GM18858 (cell line): ENCODE data around the gene SF3A2.
"Not testable (repeated sequence)": the region's sequence is repeated elsewhere in the genome, so short reads cannot be mapped to it uniquely, and the experiment has no call there.

ENCODE experiments used
- ATAC-seq: cut with Tn5 transposase; IDR thresholded peaks from one replicate; pipeline ENCODE4 v1.9.1; 2021; ENCODE audit not compliant: unreplicated experiment

SF3A2 gene

GRCh38 chr19:2273356-2274184 lies 36.9 kb downstream of the SF3A2 start:
- no peak for ATAC-seq

DNA sequence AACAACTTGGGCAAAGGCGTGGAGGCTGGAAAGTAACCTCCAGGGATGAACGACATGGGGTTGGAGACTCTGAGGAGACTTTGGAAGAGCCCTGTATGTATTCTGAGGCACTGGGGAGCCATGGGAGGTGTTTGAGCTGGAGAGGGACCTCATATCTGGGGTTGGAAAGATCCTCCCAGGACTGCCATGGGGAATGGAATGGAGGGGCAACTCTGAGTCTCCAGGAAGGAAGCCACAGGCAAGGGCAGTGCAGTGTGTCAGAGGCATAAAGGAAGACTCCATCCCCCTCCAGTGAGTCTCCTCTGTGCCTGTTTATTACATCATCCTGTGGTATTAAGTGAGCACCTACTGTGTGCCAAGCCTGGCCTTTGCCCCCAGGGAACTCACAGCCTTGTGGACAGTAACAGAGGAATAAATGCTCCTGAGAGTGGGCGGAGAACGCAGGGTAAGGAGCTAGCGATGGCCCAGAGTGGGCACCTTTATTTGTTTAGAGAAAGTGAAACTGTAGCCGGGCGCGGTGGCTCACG lies 37.6 kb downstream of the SF3A2 start:
- no peak for ATAC-seq

DNA sequence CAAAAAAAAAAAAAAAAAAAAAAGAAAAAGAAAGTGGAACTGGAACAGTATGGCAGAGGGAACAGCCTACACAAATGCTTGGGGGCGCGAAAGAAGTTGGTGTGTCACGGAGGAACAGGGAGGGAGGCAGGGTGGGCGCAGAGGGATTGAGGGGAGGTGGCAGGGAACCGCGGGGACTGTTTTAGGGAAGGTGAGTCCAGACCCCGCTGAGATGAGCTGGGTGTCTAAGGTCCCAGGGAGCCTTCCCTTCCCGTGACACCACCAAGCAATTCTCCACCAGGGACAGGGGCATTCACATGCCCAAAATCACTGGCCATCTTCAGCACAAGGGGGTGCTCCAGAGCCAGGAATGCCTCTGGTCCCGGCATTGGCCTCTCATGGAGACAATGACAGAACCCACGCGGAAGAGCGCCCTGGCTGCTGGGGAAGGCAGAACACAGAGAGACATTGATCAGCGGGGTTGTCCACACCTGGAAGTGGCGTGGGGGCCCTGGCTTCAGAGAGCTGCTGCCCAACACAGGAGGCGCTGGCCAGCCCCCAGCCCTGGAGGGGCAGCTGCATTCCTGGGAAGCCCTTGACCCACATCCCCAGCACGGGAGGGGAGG lies 38.4 kb downstream of the SF3A2 start:
- no peak for ATAC-seq

- ATAC-seq, result no peak
Observed at GRCh38 chr19:2275588-2276428, 39.2 kb downstream of the SF3A2 start.

DNA sequence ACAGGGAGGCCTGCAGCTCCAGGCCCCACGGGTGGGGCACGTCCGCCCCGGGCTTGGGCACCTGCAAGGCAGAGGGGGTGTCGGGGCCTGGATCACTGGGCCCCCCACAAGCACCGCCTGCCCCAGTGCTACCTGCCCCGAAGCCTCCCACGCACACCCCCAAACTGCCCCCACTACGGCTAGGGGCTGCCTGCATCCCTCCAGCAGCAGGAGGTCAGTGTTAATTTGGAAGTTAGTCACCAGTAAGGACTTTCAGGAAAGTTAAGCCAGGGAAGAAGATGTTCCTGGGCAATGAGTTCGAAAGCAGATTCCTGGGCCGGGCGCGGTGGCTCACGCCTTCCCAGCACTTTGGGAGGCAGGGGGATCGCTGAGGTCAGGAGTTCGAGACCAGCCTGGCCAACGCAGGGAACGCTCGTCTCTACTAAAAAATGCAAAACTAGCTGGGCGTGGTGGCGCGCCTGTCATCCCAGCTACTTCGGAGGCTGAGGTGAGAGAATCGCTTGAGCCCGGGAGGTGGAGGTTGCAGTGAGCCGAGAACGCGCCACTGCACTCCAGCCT lies 39.9 kb downstream of the SF3A2 start:
- no peak for ATAC-seq

DNA sequence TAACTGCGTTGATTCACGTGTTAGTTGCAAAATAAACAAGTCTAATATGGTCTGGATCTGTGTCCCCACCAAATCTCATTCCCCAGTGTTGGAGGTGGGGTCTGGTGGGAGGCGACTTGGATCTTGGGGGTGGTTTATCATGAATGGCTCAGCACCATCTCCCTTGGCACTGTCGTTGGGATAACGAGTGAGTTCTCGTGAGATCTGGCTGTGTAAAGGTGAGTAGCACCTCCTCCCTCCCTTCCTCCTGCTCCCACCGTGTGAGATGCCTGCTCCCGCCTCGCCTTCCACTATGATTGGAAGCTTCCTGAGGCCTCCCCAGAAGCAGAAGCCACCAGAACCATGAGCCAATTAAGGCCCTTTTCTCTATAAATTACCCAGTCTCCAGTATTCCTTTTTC lies 40.5 kb downstream of the SF3A2 start:
- no peak for ATAC-seq

- no peak for ATAC-seq
Observed at GRCh38 chr19:2278459-2279158, 42.0 kb downstream of the SF3A2 start.

DNA sequence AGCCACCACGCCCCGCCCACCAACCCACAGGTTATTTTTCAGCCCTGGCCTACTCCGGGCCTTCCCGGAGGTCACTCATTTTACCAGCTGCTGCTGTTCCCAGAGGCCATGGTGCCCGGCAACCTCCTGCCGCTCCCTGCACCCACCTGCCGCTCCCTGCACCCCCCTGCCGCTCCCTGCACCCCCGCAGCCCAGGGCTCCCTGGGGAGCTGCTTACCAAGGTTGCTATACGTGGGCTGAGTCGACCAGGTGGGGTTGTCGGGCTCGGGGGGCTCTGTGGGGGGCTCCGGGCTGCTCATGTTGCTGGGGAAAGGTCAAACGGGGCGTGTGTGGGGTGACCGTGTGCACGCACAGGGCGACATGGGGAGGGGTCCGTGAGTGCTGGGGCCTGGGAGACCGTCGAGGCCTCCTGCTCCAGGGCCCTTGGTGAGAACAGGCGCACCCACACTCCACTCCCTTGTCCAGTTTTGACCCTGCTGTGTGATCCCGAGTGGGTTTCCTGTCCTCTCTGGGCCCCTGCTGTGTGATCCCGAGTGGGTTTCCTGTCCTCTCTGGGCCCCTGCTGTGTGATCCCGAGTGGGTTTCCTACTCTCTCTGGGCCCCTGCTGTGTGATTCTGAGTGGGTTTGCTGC lies 44.1 kb downstream of the SF3A2 start:
- ATAC-seq, result no peak

DNA sequence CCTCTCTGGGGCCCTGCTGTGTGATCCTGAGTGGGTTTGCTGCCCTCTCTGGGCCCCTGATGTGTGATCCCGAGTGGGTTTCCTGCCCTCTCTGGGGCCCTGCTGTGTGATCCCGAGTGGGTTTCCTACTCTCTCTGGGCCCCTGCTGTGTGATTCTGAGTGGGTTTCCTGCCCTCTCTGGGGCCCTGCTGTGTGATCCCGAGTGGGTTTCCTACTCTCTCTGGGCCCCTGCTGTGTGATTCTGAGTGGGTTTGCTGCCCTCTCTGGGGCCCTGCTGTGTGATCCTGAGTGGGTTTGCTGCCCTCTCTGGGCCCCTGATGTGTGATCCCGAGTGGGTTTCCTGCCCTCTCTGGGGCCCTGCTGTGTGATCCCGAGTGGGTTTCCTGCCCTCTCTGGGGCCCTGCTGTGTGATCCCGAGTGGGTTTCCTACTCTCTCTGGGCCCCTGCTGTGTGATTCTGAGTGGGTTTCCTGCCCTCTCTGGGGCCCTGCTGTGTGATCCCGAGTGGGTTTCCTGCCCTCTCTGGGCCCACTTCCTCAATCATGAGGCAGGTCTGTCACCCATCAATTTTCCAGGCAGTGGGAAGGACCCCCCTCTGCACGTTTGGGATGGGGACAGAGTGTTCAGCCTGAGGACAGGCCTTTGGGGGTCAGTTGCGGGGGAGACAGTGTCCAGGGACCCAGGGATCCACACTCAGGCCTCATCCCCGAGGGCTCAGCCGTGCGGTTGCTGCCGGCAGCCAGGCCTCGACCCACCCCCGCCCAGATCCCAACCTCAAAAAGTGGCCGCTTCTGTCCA lies 44.8 kb downstream of the SF3A2 start:
- not testable (repeated sequence) for ATAC-seq

DNA sequence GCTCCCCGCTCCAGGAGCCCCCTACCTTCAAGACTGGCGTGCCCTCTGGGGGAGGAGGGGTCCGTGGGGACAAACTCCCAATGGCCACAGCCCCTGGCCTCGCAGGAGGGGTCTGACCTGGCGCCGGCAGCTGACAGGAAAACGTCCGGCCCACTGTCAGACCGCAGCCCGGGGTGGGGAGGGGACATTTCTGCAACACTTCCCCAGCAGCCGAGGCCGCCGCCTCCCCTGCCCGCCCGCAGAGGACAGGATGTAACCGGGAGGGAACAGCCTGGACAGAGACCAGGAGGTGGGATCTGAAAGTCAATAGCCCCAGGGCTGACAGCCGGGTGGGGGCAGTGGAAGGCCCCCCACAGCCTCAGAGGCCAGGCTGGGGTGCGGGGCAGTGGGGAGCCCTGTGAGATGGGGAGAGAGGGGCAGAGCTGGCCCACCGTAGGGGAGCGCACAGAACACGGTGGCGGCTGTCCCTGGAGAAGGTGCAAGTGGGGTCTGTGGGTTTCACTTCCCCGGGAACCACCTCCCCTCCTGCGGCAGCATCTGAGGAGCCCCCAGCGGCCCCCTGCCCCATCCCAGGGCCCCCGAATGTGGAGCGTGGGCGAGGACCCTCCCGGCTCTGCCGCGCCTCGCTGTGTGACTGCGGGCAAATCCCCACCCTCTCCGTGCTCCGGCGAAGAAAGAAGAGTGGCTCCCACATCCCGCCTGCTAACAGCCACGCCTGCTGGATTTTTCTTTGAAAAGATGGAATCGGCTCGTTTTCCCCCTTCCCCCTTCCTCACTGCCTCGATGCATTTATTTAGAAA lies 45.6 kb downstream of the SF3A2 start, which contains the start of gene PEAK3:
Gene PEAK3 (minus strand): TSS at position 114 of the 800 bp plus-strand sequence. CDS start 1,244 bp downstream, outside the sequence.
- ATAC-seq, result no peak

DNA sequence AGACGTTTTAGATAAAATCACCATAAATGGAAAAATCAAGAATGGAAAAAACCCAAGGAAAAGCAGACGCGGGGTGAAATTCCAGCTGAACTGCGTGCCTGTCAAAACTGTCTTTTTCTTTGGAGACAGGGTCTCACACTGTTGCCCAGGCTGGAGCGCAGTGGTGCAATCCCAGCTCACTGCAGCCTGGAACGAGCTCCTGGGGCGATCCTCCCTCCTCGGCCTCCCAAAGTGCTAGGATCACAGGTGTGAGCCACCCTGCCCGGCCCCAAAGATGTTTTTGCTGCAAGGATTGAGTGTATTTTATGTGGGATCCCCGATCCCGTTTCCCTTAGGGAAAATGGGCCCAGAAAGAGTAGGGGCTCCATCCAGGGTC lies 46.2 kb downstream of the SF3A2 start:
- no peak for ATAC-seq

DNA sequence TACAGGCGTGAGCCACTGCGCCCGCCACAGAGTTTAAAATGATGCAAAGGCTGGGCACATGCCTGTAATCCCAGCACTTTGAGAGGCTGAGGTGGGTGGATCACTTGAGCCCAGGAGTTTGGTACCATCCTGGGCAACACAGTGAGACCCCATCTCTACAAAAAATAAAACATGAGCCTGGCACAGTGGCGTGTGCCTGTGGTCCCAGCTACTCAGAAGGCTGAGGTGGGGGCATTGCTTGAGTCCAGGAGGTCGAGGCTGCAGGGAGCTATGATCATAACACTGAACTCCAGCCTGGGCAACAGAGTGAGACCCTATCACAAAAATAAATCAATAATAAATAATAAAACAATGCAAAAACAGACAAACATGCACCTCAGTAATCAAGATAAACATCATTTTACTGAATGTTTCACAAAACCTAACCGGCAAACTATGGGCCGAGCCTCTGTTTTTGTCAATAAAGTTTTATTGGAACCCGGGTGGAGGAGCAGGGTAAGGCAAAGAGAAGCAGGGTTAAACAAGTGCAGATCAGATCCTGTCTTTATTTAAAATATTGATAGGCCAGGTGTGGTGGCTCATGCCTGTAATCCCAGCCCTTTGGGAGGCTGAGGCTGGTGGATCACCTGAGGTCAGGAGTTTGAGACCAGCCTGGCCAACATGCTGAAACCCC lies 47.3 kb downstream of the SF3A2 start:
- no peak for ATAC-seq

DNA sequence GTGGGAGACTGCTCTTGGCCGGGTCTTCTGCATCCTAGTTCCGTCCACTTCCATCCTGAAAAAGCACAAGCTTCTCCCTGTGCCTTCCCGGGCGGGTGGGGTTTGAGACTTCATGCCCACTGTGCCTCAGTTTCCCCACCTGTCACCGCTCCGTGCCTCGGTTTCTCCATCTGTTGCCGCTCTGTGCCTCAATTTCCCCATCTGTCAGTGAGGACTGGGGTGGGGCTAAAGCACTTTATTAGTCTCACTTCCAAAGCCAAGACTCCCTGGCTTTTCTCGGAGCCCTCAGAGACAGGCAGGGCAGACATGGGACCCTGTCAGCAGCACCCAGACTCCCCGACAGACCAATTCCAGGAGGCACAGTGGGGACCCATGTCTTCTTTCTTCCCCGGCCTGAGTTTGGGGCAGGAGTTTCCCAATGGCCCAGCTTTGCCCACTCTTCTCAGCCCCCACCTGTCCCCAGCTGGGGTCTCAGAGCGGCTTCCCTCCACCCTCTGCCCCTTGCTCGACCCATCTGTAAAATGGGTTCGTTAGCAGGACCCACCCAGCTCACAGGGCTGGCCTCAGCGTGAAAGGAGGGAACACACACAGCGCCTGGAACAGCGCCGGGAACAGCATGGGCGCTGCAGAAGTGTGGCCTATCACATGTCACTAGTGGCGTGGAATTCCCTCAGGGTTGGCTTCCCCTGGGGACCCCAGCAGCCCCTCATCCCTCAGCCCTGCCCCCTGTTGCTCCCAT lies 49.9 kb downstream of the SF3A2 start:
- ATAC-seq, result no peak

DNA sequence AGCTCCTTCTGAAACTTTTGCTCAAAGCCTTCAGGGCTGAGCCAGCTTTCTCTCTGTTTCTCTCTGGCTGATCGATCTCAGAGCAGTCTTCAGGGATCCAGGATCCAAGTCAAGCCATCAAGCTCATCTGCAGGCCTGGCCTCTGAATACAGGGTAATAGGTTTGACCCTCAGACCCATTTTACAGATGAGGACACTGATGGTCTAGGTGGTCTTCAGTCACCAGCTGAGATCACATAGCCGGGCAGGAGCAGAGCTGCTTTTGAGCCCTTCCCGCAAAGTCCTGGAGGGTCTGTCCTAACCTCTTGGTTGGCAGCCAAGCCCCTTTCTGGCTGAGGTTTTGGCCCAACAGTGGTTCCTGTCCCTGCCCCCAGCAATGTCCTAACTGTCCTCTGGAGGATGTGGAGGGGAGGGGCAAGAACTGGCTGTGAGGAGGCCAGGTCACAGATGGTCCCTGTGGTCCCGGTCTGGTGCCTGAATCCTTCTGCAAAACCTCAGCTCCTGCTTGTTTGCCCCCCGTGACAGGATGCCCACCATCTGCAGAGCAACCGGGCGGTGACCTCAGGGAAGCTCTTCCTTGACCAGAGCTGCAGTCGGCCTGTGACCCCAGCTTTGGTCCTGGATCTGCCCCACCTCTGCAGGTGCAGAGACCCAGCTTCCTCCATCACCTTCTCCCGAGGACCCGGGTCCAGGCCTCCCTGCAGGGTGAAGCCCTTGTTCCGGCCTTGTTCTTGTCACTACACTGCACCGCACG lies 51.1 kb downstream of the SF3A2 start:
- no peak for ATAC-seq

DNA sequence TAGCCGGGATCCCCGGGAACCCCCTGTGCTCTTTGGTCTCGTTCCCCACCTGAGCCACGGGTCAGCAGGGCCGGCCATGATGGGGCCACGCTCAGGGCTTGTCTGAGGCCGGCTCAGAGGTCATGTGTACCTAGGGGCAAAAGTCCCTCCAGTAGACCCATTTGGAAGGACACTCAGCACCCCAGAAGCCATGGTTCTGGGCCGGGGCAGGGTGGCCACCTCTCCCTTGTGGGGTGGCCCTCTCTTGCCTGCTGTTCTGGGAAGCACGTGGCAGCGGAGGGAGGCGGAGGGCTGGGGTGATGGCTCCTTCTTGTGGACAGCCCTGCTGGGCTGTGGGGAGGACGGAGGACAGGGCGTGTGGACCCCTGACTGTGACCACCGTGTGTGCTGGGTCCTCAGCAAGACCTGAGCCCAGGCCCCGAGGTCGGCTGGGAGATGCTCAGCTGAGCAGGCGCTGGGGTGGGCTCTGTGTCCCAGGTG lies 51.8 kb downstream of the SF3A2 start:
- no peak for ATAC-seq
